Activated T-helper 1 cell treated with anti-CD3 and anti-CD28 coated beads, Interleukin-12 subunit alpha, Interleukin-12 subunit beta, Interleukin-2, Interleukin-4 antibody, amounts not matched to agents 30 ng/mL and 10 ng/mL and 1 ng/mL, durations not matched to agents 14 hours and 24 hours and 36 hours (primary cell): Measurements from ENCODE around the gene DPP6. TPM values are rescaled to one million over a fixed set of nuclear protein-coding genes. Genes with fewer than 3 reads are reported as not detected.

Source experiments
- DNase-seq: peaks from one replicate; pipeline ENCODE4 v3.0.0; 2021; ENCODE audit warnings: low spot score
- H3K27ac Mint-ChIP-seq: one replicate; pipeline ENCODE4 v1.8.0; 2021; ENCODE audit warnings: mild to moderate bottlenecking, mixed read lengths
- H3K27me3 Mint-ChIP-seq: one replicate; pipeline ENCODE4 v1.8.0; 2022; ENCODE audit warnings: mild to moderate bottlenecking, moderate library complexity, mixed read lengths; ENCODE audit not compliant: insufficient read depth
- H3K36me3 Mint-ChIP-seq: one replicate; pipeline ENCODE4 v1.8.0; 2021; ENCODE audit warnings: low read depth, mixed read lengths
- H3K4me1 Mint-ChIP-seq: one replicate; pipeline ENCODE4 v1.8.0; 2021; ENCODE audit warnings: low read depth, mixed read lengths
- H3K4me3 Mint-ChIP-seq: one replicate; pipeline ENCODE4 v1.8.0; 2021; ENCODE audit warnings: mild to moderate bottlenecking, moderate library complexity, mixed read lengths
- H3K9me3 Mint-ChIP-seq: one replicate; pipeline ENCODE4 v1.8.0; 2021; ENCODE audit warnings: mixed read lengths
- intact Hi-C: fragments of 100-400 bp; cut with micrococcal nuclease; formaldehyde crosslinking; loops from one replicate; pipeline ENCODE4 v1.15.1; 2024
- total RNA-seq: library from RNA; stranded (reverse); gene quantifications from 2 replicates; pipeline ENCODE4 v1.2.3, GENCODE V29; 2022

Gene DPP6
- total RNA-seq, 1 donor from 2014 or later, result not detected

DNA sequence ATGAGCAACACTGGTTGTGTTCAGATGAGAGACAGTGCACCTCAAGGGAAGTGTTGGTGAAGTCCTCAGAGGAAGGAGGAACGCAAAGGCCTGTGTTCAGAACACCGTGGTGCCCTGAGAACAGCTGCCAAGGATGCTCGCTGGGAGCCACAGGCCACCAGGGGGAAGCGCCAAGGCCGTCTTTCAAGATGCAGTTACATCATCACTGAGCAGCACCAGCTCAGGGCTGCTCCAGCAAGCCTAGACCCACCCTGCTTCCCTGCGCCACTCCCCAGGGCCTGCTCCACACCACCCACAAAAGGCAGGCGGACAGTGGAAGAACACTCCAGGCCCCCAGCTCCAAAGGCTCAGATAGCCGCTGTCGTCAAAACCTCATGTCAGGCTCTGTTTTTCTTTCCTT is 378.8 kb downstream of the DPP6 start:
- DNase-seq, result no peak
- Mint-ChIP-seq H3K36me3 (no peaks in the 10 kb centered on the region), H3K4me3 (no peak overlapping the region), H3K27me3 (no peaks in the 10 kb centered on the region), H3K9me3 (peaks cover 8% of the 10 kb centered on the region), H3K27ac (no peak overlapping the region), H3K4me1 (no peaks in the 10 kb centered on the region)
- intact Hi-C loops, result no loop called here

DNA sequence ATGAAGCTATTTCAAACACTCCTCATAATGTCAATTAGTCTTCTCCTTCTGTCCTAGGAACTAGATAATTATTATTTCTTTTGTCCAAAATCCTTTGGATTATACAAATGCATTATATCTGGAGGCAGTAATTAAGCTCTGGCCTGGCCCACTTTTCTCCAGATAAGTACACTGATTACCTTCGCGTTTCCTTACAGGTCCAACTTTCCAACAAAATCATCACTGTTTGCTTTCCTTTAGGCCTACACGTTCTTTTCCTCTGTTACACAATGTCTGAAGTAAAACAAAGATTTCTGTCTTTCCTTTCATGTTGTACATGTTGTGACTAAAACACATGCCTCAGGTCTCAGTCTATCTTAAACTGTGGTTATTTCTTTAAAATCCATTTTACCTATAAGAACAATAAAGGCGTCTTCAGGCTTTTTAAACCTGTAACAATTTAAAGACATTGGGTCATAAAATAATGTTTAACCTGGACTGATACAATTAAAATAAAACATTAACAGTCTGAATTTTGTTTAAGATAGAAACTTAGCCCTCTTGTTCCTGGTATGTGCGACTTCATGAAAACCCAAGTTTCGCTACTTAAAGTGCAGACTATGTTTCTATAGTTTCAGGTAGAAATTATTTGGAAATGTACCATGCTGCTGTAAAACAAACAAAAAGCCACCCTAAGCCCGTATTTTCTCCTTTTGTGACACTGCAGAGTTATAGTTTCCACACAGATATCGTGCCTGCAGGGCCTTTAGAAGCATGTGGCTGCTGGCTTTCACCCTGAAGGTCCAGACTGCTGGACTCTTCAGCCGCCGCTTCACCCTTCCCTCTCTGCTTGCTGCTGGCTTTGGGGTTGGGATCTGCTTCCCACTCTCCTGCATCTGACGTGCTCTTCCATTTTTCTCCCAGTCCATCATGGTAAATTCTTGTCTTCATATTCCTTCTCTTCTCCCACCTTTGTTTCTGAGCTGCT is 381.7 kb downstream of the DPP6 start:
- H3K4me3 Mint-ChIP-seq, result no peak overlapping the region
- no peaks in the 10 kb centered on the region for H3K4me1 Mint-ChIP-seq
- DNase-seq, result no peak
- H3K36me3 Mint-ChIP-seq, result no peaks in the 10 kb centered on the region
- no peak overlapping the region for H3K27ac Mint-ChIP-seq
- peaks cover 3% of the 10 kb centered on the region for H3K9me3 Mint-ChIP-seq
- intact Hi-C loops, result no loop called here
- H3K27me3 Mint-ChIP-seq, result no peaks in the 10 kb centered on the region

DNA sequence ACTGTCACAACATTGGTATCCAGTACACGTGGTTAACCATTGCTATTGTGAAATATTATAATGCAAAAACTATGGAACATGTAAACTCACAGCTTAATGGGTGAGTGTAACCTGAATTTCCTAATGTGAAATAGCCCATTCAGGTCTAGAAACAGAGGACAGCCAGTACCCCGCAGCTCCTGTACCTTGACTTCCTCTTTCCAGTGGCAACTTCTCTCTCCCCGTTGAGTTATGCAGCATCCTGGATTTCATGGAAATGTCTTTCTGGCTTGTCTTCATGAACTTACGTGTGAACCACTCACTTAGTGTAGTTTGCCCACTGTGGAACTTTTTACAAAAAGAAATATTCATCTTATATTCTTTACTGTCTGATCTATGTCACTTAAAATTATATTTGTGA is 384.4 kb downstream of the DPP6 start:
- H3K27me3 Mint-ChIP-seq, result no peaks in the 10 kb centered on the region
- intact Hi-C loops, result no loop called here
- H3K36me3 Mint-ChIP-seq, result no peaks in the 10 kb centered on the region
- peaks cover 3% of the 10 kb centered on the region for H3K9me3 Mint-ChIP-seq
- no peaks in the 10 kb centered on the region for H3K4me1 Mint-ChIP-seq
- DNase-seq, result no peak
- no peak overlapping the region for H3K27ac Mint-ChIP-seq
- no peak overlapping the region for H3K4me3 Mint-ChIP-seq

DNA sequence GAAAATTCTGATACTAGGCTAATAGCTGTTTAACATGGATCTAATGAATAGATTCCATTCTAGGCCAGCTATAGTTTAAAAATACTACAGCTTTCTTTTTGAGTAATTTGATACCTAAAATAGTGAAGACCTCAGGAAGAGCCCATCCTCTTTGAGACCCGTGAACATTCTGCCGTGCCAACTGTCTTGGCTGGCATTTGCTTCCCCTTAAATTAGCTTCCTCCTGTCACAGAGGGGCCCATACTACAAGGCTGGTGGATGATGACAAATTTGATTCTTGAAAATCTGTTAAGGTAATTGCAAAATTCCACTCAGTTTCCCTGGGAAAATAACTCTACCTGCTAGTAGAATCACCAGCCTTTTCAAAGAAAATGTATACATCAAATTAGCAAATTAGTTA is 385.0 kb downstream of the DPP6 start:
- intact Hi-C loops, result no loop called here
- H3K27ac Mint-ChIP-seq, result no peak overlapping the region
- no peak for DNase-seq
- no peaks in the 10 kb centered on the region for H3K27me3 Mint-ChIP-seq
- H3K4me1 Mint-ChIP-seq, result no peaks in the 10 kb centered on the region
- H3K9me3 Mint-ChIP-seq, result peaks cover 3% of the 10 kb centered on the region
- no peak overlapping the region for H3K4me3 Mint-ChIP-seq
- no peaks in the 10 kb centered on the region for H3K36me3 Mint-ChIP-seq

DNA sequence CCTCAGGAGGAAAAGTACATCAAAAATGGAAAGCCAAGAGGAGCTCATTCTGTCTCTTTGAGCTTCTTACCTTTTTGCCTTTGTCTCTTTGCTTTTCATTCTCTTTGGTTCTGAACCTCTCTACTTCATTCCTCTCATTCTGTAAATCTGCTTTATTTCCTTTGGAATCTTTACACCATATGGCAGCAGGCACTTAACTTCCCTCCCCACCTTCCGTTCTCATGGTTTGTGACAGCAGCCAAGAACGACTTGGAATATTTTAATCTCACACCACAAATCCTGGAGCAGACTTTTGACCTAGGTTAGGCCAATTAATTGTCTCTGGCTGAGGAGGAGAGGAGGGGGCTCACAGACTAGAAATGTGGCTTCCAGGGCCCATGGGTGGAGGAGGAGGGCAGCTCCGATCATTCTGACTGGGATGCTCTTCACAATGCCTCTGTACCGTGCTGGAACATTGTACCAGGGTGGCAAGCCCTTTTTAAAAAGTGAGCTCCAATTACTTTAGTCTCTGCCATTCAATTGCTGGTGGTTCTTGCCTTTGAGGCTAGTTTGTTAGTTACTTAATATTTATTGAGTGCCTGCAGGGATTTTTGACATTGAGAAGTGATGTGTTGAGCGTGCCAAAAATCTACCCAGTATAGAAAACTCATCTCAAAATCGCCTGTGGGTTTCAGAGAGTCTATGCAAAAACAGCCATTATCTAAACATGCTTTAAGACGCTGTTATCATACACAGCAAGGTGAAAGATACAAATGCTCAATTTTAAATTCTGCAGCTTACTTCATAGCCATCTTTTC is 386.6 kb downstream of the DPP6 start:
- no peak for DNase-seq
- no peaks in the 10 kb centered on the region for H3K4me1 Mint-ChIP-seq
- no peaks in the 10 kb centered on the region for H3K36me3 Mint-ChIP-seq
- no peak overlapping the region for H3K4me3 Mint-ChIP-seq
- H3K27me3 Mint-ChIP-seq, result no peaks in the 10 kb centered on the region
- H3K27ac Mint-ChIP-seq, result no peak overlapping the region
- intact Hi-C loops, result no loop called here
- peaks cover 12% of the 10 kb centered on the region for H3K9me3 Mint-ChIP-seq

DNA sequence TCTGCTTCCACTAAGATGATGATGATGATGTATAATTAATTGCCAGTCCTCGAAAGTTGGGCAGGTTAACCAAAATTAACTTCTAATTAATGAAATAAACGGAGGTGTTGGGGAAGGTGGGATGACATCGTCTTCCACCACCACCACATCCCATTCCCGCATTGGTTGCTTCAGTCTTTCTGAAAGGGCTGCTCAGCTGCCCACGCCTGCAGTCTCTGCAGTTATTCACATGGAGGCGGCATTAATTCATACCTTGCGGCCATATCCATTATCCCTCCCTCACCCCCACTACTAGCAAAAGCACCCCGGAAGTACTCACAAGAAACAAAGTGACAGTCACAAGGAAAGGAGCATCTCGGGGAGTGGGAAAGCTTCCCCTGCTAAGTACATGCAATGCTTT is 387.9 kb downstream of the DPP6 start:
- H3K9me3 Mint-ChIP-seq, result peaks cover 9% of the 10 kb centered on the region
- intact Hi-C loops, result no loop called here
- no peak overlapping the region for H3K27ac Mint-ChIP-seq
- no peaks in the 10 kb centered on the region for H3K36me3 Mint-ChIP-seq
- no peaks in the 10 kb centered on the region for H3K27me3 Mint-ChIP-seq
- no peak for DNase-seq
- no peaks in the 10 kb centered on the region for H3K4me1 Mint-ChIP-seq
- H3K4me3 Mint-ChIP-seq, result no peak overlapping the region

DNA sequence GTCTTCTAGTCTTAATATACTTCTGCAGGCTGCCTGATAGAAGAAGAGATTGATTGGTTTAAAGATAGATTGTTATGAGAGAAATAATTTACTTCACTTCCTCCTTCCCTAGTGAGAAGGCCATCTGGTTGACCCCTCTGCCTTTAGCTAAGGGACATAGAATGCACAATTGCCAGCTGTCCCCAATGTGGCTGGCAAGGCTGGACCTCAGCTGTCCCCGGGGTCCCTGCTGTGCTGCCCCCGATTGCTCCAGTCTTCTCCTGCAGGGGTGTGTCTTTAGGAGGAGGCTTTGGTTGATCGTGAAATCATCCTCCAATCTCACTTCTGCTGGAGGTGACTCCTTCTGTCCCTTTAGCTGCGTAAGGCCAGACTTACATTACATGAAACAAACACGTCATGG is 388.5 kb downstream of the DPP6 start:
- H3K27ac Mint-ChIP-seq, result no peak overlapping the region
- no peak overlapping the region for H3K4me3 Mint-ChIP-seq
- no peaks in the 10 kb centered on the region for H3K4me1 Mint-ChIP-seq
- H3K9me3 Mint-ChIP-seq, result peaks cover 9% of the 10 kb centered on the region
- DNase-seq, result no peak
- intact Hi-C loops, result no loop called here
- H3K27me3 Mint-ChIP-seq, result no peaks in the 10 kb centered on the region
- H3K36me3 Mint-ChIP-seq, result no peaks in the 10 kb centered on the region

DNA sequence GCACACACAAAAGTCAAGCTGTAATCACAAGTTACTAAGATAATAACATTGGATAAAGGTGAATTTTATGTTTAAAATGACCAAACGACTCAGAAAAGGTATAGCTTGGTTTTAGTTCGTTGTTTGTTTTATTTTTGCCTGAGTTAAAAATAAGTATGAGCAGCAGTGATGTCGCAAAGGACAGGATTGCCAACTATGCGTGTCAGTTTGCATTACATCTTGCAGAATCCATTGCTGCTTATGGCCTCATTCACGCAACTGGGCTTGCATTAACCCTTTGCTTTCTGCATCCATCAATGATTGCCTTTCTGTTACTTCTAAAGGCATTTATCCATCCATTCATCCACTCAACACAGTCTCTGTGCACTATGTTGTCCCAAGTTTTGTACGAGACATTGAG is 389.6 kb downstream of the DPP6 start:
- H3K4me1 Mint-ChIP-seq, result no peaks in the 10 kb centered on the region
- no peaks in the 10 kb centered on the region for H3K36me3 Mint-ChIP-seq
- H3K27ac Mint-ChIP-seq, result no peak overlapping the region
- intact Hi-C loops, result no loop called here
- no peaks in the 10 kb centered on the region for H3K27me3 Mint-ChIP-seq
- DNase-seq, result no peak
- peaks cover 9% of the 10 kb centered on the region for H3K9me3 Mint-ChIP-seq
- H3K4me3 Mint-ChIP-seq, result no peak overlapping the region

DNA sequence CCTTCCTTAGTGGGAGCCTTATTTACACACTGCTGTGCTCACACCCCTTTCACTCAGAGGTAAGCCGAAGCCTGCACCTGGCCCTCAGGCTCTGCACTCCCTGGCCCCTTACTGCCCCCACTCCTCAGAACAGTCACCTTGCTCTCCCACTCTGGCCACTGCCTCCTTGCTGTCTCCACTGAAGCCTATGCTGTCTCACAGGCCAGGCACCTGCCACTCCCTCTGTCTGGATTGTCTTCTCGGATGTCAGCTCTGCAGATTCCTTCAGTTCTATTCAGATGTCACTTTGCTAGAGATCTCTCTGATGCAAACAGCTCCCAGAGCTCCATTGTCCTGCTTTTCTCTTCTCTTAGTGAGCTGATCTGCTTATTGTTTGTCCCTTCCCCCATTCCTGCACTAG is 390.7 kb downstream of the DPP6 start:
- H3K9me3 Mint-ChIP-seq, result peaks cover 16% of the 10 kb centered on the region

DNA sequence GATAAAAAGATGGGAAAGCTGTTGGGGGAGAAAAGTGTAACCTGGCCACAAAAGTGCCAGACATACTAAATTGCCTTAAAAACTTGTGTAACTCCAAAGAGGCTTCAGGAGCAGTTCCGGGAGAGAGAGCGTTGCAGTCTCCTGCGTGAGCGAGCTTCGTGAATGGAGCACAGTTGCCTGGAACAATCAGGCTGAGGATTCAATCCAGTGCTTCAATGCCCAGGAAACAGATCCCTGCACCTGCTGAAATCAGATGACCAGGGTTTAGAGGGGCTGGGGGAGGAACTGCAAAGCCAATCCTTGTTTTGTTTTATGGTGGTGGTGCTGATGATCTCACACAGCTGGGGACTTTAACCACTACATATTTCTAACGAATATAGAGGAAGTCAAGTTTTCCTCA is 398.3 kb downstream of the DPP6 start:
- no peak overlapping the region for H3K27ac Mint-ChIP-seq
- no peaks in the 10 kb centered on the region for H3K27me3 Mint-ChIP-seq
- H3K4me3 Mint-ChIP-seq, result no peak overlapping the region
- peaks cover 3% of the 10 kb centered on the region for H3K36me3 Mint-ChIP-seq
- no peak for DNase-seq
- intact Hi-C loops, result no loop called here
- no peaks in the 10 kb centered on the region for H3K4me1 Mint-ChIP-seq
- H3K9me3 Mint-ChIP-seq, result peaks cover 15% of the 10 kb centered on the region

More for the DNA sequence above, 390.7 kb downstream of the DPP6 start:
- Mint-ChIP-seq H3K4me3 (no peak overlapping the region), H3K4me1 (no peaks in the 10 kb centered on the region), H3K27ac (no peak overlapping the region), H3K27me3 (no peaks in the 10 kb centered on the region), H3K36me3 (no peaks in the 10 kb centered on the region)
- DNase-seq, result no peak
- intact Hi-C loops, result no loop called here

DNA sequence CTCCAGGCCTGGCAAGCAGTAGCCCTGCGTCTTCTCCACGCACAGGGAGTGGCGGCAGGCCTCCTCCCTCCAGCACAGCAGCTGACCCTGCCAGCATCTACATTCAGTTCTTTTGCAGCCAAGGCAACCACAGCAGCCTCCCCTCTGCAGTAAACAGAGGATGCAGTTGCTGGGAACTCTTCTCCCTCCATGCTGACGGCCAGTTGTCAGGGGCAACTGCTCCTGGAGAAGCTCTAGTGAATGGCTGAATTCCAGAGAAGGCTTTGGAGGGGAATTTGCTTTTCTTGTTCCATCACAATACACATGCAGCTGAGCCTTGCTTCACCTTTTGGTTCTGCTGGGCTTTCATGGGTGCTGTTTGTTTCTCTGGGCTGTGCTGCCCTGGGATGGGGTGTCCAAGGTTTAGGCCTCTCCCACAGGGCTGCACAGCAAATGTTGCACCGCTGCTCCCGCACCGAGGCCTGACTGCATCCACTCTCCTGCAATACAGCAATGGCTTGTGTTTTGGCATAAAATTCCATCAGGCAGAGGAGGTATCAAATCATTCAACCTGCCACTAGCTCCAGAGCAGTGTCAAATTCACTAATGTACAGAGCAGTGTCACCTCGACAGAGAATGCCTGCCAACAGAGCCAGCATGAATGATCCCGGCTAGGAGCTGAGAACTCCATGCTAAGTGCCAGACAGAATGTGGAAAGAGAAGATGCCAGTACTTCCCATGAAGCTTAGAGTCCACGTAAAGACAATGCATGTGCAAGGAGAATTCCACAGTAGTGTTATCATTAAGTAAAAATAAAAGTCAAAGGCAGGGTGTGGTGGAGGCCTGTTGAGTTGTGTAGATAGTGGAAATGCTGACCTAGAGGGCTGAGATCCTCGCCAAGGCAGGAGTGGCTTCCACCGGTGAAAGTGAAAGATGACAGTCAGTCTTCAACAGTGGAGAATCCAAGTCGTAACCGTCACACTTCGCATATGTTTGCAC is 399.6 kb downstream of the DPP6 start:
- Mint-ChIP-seq H3K4me3 (no peak overlapping the region), H3K36me3 (peaks cover 3% of the 10 kb centered on the region), H3K27me3 (no peaks in the 10 kb centered on the region), H3K27ac (no peak overlapping the region), H3K9me3 (peaks cover 18% of the 10 kb centered on the region), H3K4me1 (no peaks in the 10 kb centered on the region)
- no peak for DNase-seq
- intact Hi-C loops, result no loop called here

DNA sequence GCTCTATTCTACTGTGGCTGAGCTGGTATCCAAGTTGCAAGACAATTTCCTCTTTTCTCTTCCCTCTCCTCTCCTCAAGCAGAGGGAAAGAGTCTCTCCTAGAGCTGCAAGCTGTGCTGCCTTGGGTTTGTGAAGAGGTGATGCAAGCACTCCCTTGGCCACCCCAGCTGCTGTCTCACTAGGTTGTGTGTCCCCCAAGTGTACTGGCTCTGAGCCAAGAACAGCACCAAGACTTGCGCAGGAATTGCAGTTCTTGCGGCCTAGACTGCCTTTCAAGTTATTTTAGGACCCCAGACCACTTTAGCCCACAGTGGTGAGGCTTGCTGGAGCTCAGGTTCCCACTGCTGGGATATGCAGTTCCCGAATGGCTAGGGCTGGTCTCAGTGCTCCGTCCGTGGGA is 411.6 kb downstream of the DPP6 start:
- no peaks in the 10 kb centered on the region for H3K27me3 Mint-ChIP-seq
- DNase-seq, result no peak
- H3K9me3 Mint-ChIP-seq, result peaks cover 32% of the 10 kb centered on the region
- H3K36me3 Mint-ChIP-seq, result no peaks in the 10 kb centered on the region
- no peaks in the 10 kb centered on the region for H3K4me1 Mint-ChIP-seq
- no peak overlapping the region for H3K4me3 Mint-ChIP-seq
- H3K27ac Mint-ChIP-seq, result no peak overlapping the region
- intact Hi-C loops, result no loop called here
